ENCODE data around the gene SLC66A3.
A peak's percentile ranks its signal among the peaks of the same experiment; 100 is the strongest.

SLC66A3 gene

DNA sequence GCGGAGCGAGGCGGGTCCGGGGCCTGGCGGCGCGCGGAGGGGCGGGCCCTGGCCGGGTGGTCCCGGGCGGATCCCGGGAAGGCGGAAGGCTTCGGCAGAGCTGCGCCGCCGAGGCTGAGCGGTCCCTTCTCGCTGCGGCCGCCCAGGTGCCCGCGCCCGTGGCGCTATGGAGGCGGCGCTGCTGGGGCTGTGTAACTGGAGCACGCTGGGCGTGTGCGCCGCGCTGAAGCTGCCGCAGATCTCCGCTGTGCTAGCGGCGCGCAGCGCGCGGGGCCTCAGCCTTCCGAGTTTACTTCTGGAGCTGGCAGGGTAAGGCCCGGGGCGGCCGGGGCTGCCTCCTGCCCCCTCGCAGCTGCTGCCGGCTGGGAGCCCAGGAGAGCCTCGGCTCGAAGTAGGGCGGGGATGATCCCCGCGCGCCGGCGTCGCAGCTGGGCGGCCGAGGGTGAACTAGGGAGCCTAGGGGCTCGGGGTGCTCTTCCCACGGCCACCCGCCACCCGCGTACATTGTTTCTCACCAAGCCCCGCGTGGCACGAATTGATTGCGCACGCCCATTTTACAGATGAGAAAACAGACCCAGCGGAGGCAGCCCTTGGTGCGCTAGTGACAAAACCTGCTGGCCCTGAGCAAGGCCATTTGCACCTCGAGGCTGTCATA is at the start of gene SLC66A3:
SLC66A3 (plus strand) TSS at position 87 of the 655 bp plus-strand sequence; CDS start at position 167, 80 bp downstream.
- Histone ChIP-seq H3K27ac (peak within 1 kb of the TSS; percentile 64), H3K4me3 (ENCODE audit: low read depth, low read length) (peak within 1 kb of the TSS; percentile 62), H3K27me3 (replicated peaks) (no peaks in the 10 kb centered on the region), H3K36me3 (replicated peaks) (no peaks in the 10 kb centered on the region)
- in situ Hi-C loops (cut with HindIII; ENCODE audit: low pct_ligation_motif_present, low sequenced_read_pairs): no loop called here
- TF ChIP-seq, protein P1, sequence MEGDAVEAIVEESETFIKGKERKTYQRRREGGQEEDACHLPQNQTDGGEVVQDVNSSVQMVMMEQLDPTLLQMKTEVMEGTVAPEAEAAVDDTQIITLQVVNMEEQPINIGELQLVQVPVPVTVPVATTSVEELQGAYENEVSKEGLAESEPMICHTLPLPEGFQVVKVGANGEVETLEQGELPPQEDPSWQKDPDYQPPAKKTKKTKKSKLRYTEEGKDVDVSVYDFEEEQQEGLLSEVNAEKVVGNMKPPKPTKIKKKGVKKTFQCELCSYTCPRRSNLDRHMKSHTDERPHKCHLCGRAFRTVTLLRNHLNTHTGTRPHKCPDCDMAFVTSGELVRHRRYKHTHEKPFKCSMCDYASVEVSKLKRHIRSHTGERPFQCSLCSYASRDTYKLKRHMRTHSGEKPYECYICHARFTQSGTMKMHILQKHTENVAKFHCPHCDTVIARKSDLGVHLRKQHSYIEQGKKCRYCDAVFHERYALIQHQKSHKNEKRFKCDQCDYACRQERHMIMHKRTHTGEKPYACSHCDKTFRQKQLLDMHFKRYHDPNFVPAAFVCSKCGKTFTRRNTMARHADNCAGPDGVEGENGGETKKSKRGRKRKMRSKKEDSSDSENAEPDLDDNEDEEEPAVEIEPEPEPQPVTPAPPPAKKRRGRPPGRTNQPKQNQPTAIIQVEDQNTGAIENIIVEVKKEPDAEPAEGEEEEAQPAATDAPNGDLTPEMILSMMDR (IDR thresholded peaks at IDR 0.05; ENCODE audit: low read depth, low read length, missing control alignments): no peak
- DNase-seq: peak; percentile 64

DNA sequence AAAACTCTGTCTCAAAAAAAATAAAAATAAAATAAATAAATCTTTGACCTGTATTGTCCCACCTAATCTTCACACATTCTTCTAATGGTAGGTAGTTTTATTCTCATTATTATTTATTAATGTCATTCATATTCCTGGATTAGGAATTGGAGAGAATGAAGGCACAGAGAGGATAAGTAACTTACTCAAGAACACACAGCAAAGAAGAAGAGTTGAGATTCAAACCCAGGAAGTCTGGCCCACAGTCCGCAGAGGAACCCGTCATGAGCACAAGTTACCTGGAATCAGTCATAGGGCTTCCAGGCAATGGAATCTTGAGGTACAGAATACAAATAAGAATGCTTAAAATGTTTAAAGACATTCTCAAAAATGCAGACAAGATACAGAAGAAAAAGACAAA is 46.3 kb upstream of the SLC66A3 start:
- in situ Hi-C loops (cut with HindIII; ENCODE audit: low pct_ligation_motif_present, low sequenced_read_pairs): no loop called here
- Histone ChIP-seq H3K36me3 (replicated peaks) (no peaks in the 10 kb centered on the region), H3K4me3 (ENCODE audit: low read depth, low read length) (no peak overlapping the region), H3K27ac (no peak overlapping the region), H3K27me3 (replicated peaks) (no peaks in the 10 kb centered on the region)
- DNase-seq: no peak
- TF ChIP-seq, protein P1 (IDR thresholded peaks at IDR 0.05; ENCODE audit: low read depth, low read length, missing control alignments): no peak

DNA sequence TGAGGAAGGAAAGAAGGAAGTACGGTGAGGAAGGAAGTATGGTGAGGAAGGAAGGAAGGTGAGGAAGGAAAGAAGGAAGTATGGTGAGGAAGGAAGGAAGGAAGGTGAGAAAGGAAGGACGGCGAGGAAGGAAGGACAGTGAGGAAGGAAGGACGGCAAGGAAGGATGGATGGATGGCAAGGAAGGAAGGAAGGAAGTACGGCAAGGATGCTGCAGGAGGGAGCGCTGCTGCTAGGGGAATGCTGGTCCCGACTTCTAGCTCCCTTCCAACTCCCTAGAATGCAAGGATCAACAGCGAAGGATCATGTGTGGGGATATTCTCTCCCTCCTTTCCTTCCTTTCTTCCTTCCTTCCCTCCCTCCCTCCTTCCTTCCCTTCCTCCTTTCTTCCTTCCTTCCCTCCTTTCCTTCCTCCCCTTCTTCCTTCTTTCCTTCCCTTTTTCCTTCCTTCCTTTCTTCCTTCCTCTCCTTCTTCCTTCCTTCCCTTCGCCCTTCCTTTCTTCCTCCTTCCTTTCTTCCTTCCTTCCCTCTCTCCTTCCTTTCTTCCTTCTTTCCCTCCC is 42.3 kb upstream of the SLC66A3 start:
- H3K36me3 ChIP-seq (replicated peaks): no peaks in the 10 kb centered on the region
- in situ Hi-C loops (cut with HindIII; ENCODE audit: low pct_ligation_motif_present, low sequenced_read_pairs): no loop called here
- H3K4me3 ChIP-seq (ENCODE audit: low read depth, low read length): no peak overlapping the region
- TF ChIP-seq, protein P1 (IDR thresholded peaks at IDR 0.05; ENCODE audit: low read depth, low read length, missing control alignments): no peak
- DNase-seq: no peak
- no peak overlapping the region for H3K27ac ChIP-seq
- no peaks in the 10 kb centered on the region for H3K27me3 ChIP-seq (replicated peaks)

DNA sequence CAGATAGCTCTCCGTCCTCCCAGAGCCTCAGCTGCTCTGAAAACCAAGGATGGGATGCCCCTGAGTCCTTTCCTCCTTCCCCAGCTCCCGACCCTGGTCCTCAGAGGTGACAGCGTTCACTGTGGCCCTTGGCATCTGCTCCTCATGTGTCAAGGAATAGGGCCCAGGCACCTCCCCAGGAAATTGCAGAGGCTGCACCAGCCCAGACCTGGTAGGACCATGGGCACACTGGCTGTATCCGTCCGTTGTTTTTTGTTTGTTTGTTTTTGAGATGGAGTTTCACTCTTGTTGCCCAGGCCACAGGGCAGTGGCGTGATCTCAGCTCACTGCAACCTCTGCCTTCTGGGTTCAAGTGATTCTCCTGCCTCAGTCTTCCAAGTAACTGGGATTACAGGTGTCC is 37.5 kb upstream of the SLC66A3 start:
- Histone ChIP-seq H3K27ac (no peak overlapping the region), H3K27me3 (replicated peaks) (no peaks in the 10 kb centered on the region), H3K36me3 (replicated peaks) (no peaks in the 10 kb centered on the region), H3K4me3 (ENCODE audit: low read depth, low read length) (no peak overlapping the region)
- in situ Hi-C loops (cut with HindIII; ENCODE audit: low pct_ligation_motif_present, low sequenced_read_pairs): no loop called here
- DNase-seq: no peak
- TF ChIP-seq, protein P1 (IDR thresholded peaks at IDR 0.05; ENCODE audit: low read depth, low read length, missing control alignments): no peak

DNA sequence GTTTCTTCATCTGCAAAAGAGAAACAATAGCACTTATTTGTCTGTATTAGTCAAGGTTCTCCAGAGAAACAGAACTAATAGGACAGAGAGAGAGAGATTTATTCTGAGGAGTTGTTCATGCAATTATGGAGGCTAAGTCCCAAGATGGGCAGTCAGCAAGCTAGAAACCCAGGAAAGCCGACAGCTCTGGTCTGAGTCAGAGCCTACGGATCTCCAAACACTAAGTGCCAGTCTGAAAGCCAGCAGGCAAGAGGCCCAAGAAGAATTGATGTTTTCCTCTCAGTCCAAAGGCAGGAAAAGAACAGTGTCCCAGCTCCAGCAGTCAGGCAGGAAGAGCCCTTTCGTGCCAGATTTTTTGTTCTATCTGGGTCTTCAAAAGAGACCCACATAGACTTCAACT is 36.5 kb upstream of the SLC66A3 start:
- in situ Hi-C loops (cut with HindIII; ENCODE audit: low pct_ligation_motif_present, low sequenced_read_pairs): no loop called here
- no peaks in the 10 kb centered on the region for H3K36me3 ChIP-seq (replicated peaks)
- no peak overlapping the region for H3K4me3 ChIP-seq (ENCODE audit: low read depth, low read length)
- TF ChIP-seq, protein P1 (IDR thresholded peaks at IDR 0.05; ENCODE audit: low read depth, low read length, missing control alignments): no peak
- H3K27ac ChIP-seq: no peak overlapping the region
- no peaks in the 10 kb centered on the region for H3K27me3 ChIP-seq (replicated peaks)
- DNase-seq: no peak
